Measurements from ENCODE around the gene FASTKD3.

The FASTKD3 gene

GRCh38 chr5:7877851-7878250 is 9.0 kb upstream of the FASTKD3 start:
- no peak for DNase-seq

GRCh38 chr5:7876867-7877266 is 8.0 kb upstream of the FASTKD3 start:
- peak; percentile 79 for DNase-seq

- no peak for DNase-seq
Measured at GRCh38 chr5:7875151-7875550, 6.3 kb upstream of the FASTKD3 start.

GRCh38 chr5:7874639-7875038 is 5.8 kb upstream of the FASTKD3 start:
- no peak for DNase-seq

GRCh38 chr5:7873216-7873615 is 4.4 kb upstream of the FASTKD3 start:
- peak; percentile 86 for DNase-seq

GRCh38 chr5:7872517-7873130 is 3.8 kb upstream of the FASTKD3 start:
- peak; percentile 8 for DNase-seq

GRCh38 chr5:7871653-7872052 is 2.8 kb upstream of the FASTKD3 start:
- peak; percentile 50 for DNase-seq

GRCh38 chr5:7869474-7870136 is 774 bp upstream of the FASTKD3 start:
- DNase-seq, result peak; percentile 45

GRCh38 chr5:7868427-7868772 is 431 bp downstream of the FASTKD3 start:
- DNase-seq, result no peak

GRCh38 chr5:7867260-7867659 is 1.6 kb downstream of the FASTKD3 start:
- DNase-seq, result no peak

- no peak for DNase-seq
Measured at GRCh38 chr5:7866196-7866595, 2.6 kb downstream of the FASTKD3 start.

GRCh38 chr5:7857926-7858632 is 10.8 kb downstream of the FASTKD3 start:
- DNase-seq, result peak; percentile 64

GRCh38 chr5:7857361-7857760 is 11.5 kb downstream of the FASTKD3 start:
- DNase-seq, result no peak

- peak; percentile 70 for DNase-seq
Measured at GRCh38 chr5:7856855-7857254, 12.0 kb downstream of the FASTKD3 start.

GRCh38 chr5:7855611-7856010 is 13.2 kb downstream of the FASTKD3 start:
- no peak for DNase-seq

- DNase-seq, result no peak
Measured at GRCh38 chr5:7852988-7853387, 15.8 kb downstream of the FASTKD3 start.

- no peak for DNase-seq
Measured at GRCh38 chr5:7852542-7852941, 16.3 kb downstream of the FASTKD3 start.

GRCh38 chr5:7851617-7852289 is 17.1 kb downstream of the FASTKD3 start:
- DNase-seq, result no peak

- no peak for DNase-seq
Measured at GRCh38 chr5:7851240-7851592, 17.6 kb downstream of the FASTKD3 start.

- no peak for DNase-seq
Measured at GRCh38 chr5:7850395-7851239, 18.2 kb downstream of the FASTKD3 start, which contains the start of gene CFAP90. Gene CFAP90, minus strand, starts transcription at chr5:7851133. Its CDS starts 112 bp downstream, at chr5:7851021.

- no peak for DNase-seq
Measured at GRCh38 chr5:7849681-7850394, 19.0 kb downstream of the FASTKD3 start.

GRCh38 chr5:7848296-7848695 is 20.5 kb downstream of the FASTKD3 start:
- no peak for DNase-seq
